GM18909 (cell line): ENCODE results near the gene LGALS12.

ENCODE experiments used
- ATAC-seq: cut with Tn5 transposase; IDR thresholded peaks from one replicate; pipeline ENCODE4 v1.9.1; 2021; ENCODE audit warnings: mild to moderate bottlenecking; ENCODE audit not compliant: unreplicated experiment, poor library complexity

Gene LGALS12

GRCh38 chr11:63556404-63557013 lies 50.6 kb downstream of the LGALS12 start:
- ATAC-seq, result no peak

DNA sequence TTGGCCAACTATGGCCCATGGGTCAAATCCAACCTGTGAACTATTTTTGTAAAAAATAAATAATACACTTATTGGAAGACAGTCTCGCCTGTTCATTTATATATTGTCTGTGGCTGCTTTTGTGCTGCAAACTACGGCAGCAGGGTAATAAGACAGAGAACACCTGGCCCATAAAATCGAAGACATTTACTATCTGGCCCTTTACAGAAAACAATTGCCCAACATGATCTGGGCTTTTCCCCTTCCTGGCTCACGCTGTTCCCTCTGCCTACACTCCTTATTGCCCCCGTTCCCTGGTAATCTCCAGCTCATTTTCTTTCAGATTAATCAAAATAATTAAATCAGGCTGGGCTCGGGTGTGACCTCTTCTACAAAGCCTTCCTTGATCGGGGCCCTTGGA lies 51.7 kb downstream of the LGALS12 start:
- no peak for ATAC-seq

- ATAC-seq, result no peak
Observed at GRCh38 chr11:63558459-63559157, 52.7 kb downstream of the LGALS12 start.

DNA sequence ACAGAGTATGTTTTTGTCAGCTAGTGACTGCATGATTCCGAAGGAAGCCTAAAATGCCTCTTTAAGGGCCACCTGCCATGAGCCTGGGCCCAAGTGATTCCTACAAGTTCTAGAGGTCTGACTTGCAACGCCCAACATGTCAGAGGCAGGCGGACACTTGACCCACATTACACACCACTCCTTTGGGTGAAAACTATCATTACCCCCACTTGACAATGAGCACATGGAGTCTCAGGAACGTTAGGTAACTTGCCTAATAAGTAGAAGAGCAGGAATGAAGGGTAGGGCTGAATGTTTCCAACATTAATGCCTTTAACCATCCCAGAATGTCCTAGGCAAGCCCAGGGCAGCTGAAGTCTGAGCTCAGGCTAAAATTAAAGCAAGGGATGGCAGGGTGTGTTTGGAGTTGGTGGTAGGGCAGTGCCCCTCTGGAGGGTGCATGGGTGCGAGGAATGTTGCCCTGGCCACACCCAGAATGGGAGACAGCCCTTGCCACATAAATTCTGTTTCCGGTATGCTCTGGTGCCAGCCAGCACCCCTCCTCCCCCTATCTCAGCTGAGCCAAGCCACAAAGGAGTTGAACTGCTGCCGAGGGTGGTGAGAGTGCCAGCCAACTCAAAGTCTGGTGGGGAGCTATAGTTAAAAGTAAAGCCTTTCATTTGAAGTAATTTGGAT lies 54.8 kb downstream of the LGALS12 start:
- ATAC-seq, result no peak

DNA sequence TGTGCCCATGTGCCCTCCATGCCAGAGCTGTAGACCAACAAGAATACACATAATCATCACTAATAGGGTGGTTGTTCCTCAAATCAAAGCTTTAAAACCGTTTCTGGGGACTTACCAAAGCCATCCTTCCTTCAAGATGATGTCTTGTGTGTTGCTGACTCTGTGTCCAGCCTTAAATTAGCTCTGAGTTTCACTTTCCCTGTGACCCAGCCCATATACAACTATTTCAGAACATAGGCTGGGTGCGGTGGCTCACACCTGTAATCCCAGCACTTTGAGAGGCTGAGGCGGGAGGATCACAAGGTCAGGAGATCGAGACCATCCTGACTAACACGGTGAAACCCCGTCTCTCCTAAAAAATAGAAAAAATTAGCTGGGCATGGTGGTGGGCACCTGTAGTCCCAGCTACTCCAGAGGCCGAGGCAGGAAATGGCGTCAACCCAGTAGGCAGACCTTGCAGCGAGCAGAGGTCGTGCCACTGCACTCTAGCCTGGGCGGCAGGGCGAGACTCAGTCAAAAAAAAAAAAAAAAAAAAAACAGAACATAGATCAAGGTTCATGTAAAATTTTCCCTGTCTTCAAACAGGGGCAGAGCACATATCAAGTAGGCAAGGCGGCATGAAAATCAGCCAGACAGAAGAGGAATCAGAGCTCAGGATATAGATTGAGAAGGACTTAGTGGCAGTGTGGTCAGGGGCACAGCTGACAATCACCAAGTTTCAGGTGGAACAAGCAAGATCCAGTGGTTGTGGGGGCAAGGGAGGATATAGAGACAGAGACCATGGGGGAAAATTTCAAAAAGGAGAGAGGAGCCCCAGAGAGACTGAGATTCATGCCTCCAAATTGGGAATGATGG lies 57.5 kb downstream of the LGALS12 start, which contains the start of gene PLAAT2:
Gene PLAAT2, minus strand, starts transcription at position 179 of the 855 bp plus-strand sequence. Its CDS starts 55 bp downstream, at position 124.
- no peak for ATAC-seq

DNA sequence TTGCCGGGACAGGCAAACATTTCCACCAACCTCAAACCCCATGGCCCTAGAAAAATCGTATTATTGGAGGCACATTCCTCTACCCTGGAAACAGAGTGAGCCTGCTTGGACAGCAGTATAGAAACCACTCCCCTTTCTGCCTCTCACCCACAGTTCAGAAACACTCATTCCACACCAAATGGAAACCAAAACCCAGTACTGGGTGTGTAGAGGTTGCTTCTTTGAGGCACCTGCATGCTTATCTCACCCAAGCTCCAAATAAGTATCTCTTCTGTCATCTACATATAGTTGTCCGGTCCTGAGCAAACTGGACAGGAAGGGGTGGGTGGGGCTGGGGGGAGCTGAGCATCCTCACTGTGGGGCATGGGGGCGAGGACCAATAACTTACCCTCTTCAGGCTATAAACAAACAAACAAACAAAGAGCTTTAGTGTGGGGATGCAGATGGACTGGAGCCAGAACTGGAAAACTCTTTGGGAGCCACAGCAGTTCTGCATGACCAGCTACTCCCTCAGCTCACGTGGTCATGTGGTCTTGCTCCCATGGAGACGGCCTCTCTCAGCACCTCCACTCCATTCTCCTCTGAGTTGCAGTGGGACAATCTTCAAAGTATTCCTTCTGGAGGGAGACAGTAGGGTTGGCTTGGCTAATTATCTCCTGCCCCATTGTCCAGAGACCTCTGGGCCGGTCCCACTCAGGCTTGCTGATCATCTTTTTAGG lies 58.3 kb downstream of the LGALS12 start:
- ATAC-seq, result peak; percentile 71

DNA sequence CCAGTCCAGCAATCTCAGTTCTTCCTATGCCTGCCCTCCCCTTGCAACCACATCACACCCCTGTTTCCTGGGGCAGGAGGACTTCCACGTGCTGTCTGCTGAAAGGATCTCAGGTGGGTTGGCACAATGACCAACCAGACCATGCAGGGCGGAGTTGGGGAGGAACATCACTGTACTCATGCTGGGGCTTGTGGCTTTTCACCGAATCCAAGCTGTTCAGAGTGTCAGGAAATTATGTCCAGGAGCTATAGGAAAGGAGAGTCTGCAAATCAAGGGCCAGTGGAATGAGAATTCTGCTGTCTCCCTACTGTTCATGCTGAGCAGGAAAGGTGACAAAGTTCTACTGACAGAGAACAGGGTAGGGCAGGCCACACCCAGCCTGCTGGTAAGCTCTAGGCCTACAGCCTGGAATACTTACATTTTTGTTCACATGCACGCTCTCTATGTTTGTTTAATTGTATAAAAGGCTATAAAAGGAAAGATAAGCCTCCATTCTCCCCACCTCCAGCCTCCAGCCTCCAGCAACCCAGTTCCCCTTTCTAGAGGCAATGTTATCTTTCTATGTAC lies 59.0 kb downstream of the LGALS12 start:
- ATAC-seq, result no peak
